Mesendoderm (in vitro differentiated cells): ENCODE results near the gene SMYD3.

Source experiments
- DNase-seq: peaks from one replicate; pipeline ENCODE4 v3.0.0; 2013
- H2AK5ac ChIP-seq: 2 replicates; pipeline ENCODE4 v1.6.1; 2013; ENCODE audit warnings: low read length, inconsistent platforms
- H2BK120ac ChIP-seq: 2 replicates; pipeline ENCODE4 v1.6.1; 2013; ENCODE audit warnings: low read depth, mild to moderate bottlenecking, low read length, moderate library complexity, mixed read lengths
- H2BK15ac ChIP-seq: replicated peaks from 2 replicates; pipeline ENCODE4 v1.6.1; 2013; ENCODE audit warnings: low read depth, mild to moderate bottlenecking, moderate library complexity
- H2BK5ac ChIP-seq: 2 replicates; pipeline ENCODE4 v1.6.1; 2013; ENCODE audit warnings: low read length, inconsistent platforms
- H3K18ac ChIP-seq: 2 replicates; pipeline ENCODE4 v1.6.1; 2013; ENCODE audit warnings: mild to moderate bottlenecking, low read length, mixed read lengths
- H3K23ac ChIP-seq: one replicate; pipeline ENCODE4 v1.6.1; 2013; ENCODE audit warnings: low read length
- H3K27ac ChIP-seq: 2 replicates; pipeline ENCODE4 v1.5.1; 2013; ENCODE audit warnings: low read depth, mild to moderate bottlenecking, inconsistent platforms, low read length, moderate library complexity
- H3K27me3 ChIP-seq: 2 replicates; pipeline ENCODE4 v1.6.1; 2013; ENCODE audit warnings: low read length, control low read depth, mild to moderate bottlenecking, inconsistent platforms; ENCODE audit not compliant: insufficient read depth, poor library complexity
- H3K36me3 ChIP-seq: 2 replicates; pipeline ENCODE4 v1.6.1; 2013; ENCODE audit warnings: low read length, inconsistent platforms; ENCODE audit not compliant: control insufficient read depth, insufficient read depth
- H3K4ac ChIP-seq: one replicate; pipeline ENCODE4 v1.6.1; 2013; ENCODE audit warnings: low read depth, mild to moderate bottlenecking, low read length, moderate library complexity
- H3K4me1 ChIP-seq: 2 replicates; pipeline ENCODE4 v1.6.1; 2013; ENCODE audit warnings: low read depth, low read length, inconsistent platforms; ENCODE audit not compliant: control insufficient read depth
- H3K4me2 ChIP-seq: 2 replicates; pipeline ENCODE4 v1.6.1; 2013; ENCODE audit warnings: low read length
- H3K4me3 ChIP-seq: 2 replicates; pipeline ENCODE4 v1.5.1; 2013; ENCODE audit warnings: mild to moderate bottlenecking, low read length
- H3K56ac ChIP-seq: one replicate; pipeline ENCODE4 v1.6.1; 2013; ENCODE audit warnings: low read length
- H3K79me1 ChIP-seq: 2 replicates; pipeline ENCODE4 v1.6.1; 2013; ENCODE audit warnings: low read length, inconsistent platforms
- H3K79me2 ChIP-seq: 2 replicates; pipeline ENCODE4 v1.6.1; 2013; ENCODE audit warnings: mild to moderate bottlenecking, low read length; ENCODE audit not compliant: control insufficient read depth, insufficient read depth
- H3K9ac ChIP-seq: 2 replicates; pipeline ENCODE4 v1.6.1; 2013; ENCODE audit warnings: low read length, inconsistent platforms
- H4K5ac ChIP-seq: one replicate; pipeline ENCODE4 v1.6.1; 2013; ENCODE audit warnings: low read length
- H4K8ac ChIP-seq: one replicate; pipeline ENCODE4 v1.6.1; 2013; ENCODE audit warnings: low read depth, mild to moderate bottlenecking, control low read depth, low read length, moderate library complexity
- WGBS: extraction: QIAGEN DNeasy Blood & Tissue Kit; methylation state at CpG from one replicate; pipeline ENCODE4 v1.1.7; 2013; ENCODE audit warnings: low lambda C conversion rate, missing lambda C conversion rate; ENCODE audit not compliant: insufficient coverage; ENCODE audit errors: extremely low coverage; 5-methylcytosine and 5-hydroxymethylcytosine counted together

The SMYD3 gene

GRCh38 chr1:246099570-246099969, 407.5 kb downstream of the SMYD3 start:
- no peak overlapping the region for H3K4me2 ChIP-seq
- no peak overlapping the region for H4K5ac ChIP-seq
- no CpG with 5 or more reads among the region's 3 CpGs for WGBS

DNA sequence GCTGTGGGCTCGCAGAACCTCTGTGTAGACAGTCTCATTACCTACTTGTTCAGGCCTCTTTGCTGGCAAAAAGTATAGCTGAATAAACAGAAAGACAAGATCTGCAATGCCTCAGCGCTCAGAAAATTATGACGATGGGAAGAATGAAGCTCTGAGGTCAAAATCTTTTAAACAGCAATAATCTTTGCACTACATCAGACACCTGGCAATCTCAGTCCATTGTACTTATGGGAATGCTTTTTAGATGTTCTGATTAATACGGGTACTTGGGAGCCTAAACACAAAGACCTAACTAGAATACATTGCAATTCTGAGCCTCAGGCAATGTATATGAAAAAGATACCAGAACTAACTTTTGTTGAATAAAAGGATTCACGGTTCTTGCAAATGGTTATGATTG, 410.7 kb downstream of the SMYD3 start:
- Histone ChIP-seq H3K18ac (no peak overlapping the region), H4K8ac (no peak overlapping the region), H3K79me1 (no peaks in the 10 kb centered on the region), H3K9ac (no peak overlapping the region), H3K4ac (no peak overlapping the region), H3K23ac (no peak overlapping the region), H3K4me1 (no peaks in the 10 kb centered on the region), H4K5ac (no peak overlapping the region), H2BK120ac (no peak overlapping the region), H3K79me2 (no peaks in the 10 kb centered on the region), H3K27ac (no peak overlapping the region), H3K4me2 (no peak overlapping the region), H3K56ac (no peak overlapping the region), H3K4me3 (no peak overlapping the region), H2AK5ac (no peak overlapping the region), H3K36me3 (no peaks in the 10 kb centered on the region), H2BK5ac (no peak overlapping the region), H2BK15ac (no peak overlapping the region), H3K27me3 (no peaks in the 10 kb centered on the region)
- WGBS = no CpG with 5 or more reads among the region's 5 CpGs
- no peak for DNase-seq

More at GRCh38 chr1:246099570-246099969, 407.5 kb downstream of the SMYD3 start:
- Histone ChIP-seq H3K27ac (no peak overlapping the region), H3K56ac (no peak overlapping the region), H3K4me3 (no peak overlapping the region), H3K27me3 (no peaks in the 10 kb centered on the region), H2BK5ac (no peak overlapping the region), H2BK15ac (no peak overlapping the region), H3K23ac (no peak overlapping the region), H3K36me3 (no peaks in the 10 kb centered on the region), H2BK120ac (no peak overlapping the region), H3K4ac (no peak overlapping the region), H3K4me1 (no peaks in the 10 kb centered on the region), H3K9ac (no peak overlapping the region), H3K79me2 (no peaks in the 10 kb centered on the region), H2AK5ac (no peak overlapping the region), H3K79me1 (no peaks in the 10 kb centered on the region), H4K8ac (no peak overlapping the region), H3K18ac (no peak overlapping the region)
- no peak for DNase-seq

- Histone ChIP-seq H3K4me2 (no peak overlapping the region), H3K18ac (no peak overlapping the region), H3K23ac (no peak overlapping the region), H4K5ac (no peak overlapping the region), H2AK5ac (no peak overlapping the region), H3K27me3 (no peaks in the 10 kb centered on the region), H4K8ac (no peak overlapping the region), H2BK15ac (no peak overlapping the region), H3K9ac (no peak overlapping the region), H3K4me3 (no peak overlapping the region), H3K79me1 (no peaks in the 10 kb centered on the region), H3K56ac (no peak overlapping the region), H3K4me1 (no peaks in the 10 kb centered on the region), H3K4ac (no peak overlapping the region), H2BK120ac (no peak overlapping the region), H3K79me2 (no peaks in the 10 kb centered on the region), H3K36me3 (no peaks in the 10 kb centered on the region), H3K27ac (no peak overlapping the region), H2BK5ac (no peak overlapping the region)
- no peak for DNase-seq
- WGBS = no CpG with 5 or more reads among the region's 6 CpGs
Measured at GRCh38 chr1:246095443-246095842, 411.6 kb downstream of the SMYD3 start.

DNA sequence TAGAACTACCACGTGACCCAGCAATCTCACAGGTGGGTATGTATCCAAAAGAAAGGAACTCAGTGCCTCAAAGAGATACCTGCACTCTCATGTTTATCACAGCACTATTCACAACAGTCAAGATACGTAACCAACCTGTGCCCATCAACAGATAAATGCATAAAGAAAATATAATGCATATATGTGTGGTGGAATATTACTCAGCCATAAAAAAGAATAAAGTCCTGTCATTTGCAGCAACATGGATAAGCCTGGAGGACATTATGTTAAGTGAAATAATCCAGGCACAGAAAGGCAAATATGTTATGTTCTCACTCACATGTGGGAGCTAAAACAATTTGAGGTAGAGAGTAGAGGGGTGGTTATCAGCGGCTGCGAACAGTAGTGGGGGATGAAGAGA, 413.8 kb downstream of the SMYD3 start:
- H3K18ac ChIP-seq = no peak overlapping the region
- H3K4me1 ChIP-seq = no peaks in the 10 kb centered on the region
- no CpG with 5 or more reads among the region's 4 CpGs for WGBS
- H4K5ac ChIP-seq = no peak overlapping the region
- no peak overlapping the region for H2BK15ac ChIP-seq
- H2BK120ac ChIP-seq = no peak overlapping the region
- no peaks in the 10 kb centered on the region for H3K79me1 ChIP-seq
- no peak overlapping the region for H3K27ac ChIP-seq
- H4K8ac ChIP-seq = no peak overlapping the region
- no peak overlapping the region for H3K23ac ChIP-seq
- H3K79me2 ChIP-seq = no peaks in the 10 kb centered on the region
- no peak overlapping the region for H2BK5ac ChIP-seq
- H2AK5ac ChIP-seq = no peak overlapping the region
- H3K9ac ChIP-seq = no peak overlapping the region
- H3K27me3 ChIP-seq = no peaks in the 10 kb centered on the region
- H3K4ac ChIP-seq = no peak overlapping the region
- DNase-seq = no peak
- no peak overlapping the region for H3K56ac ChIP-seq
- H3K4me3 ChIP-seq = no peak overlapping the region
- no peaks in the 10 kb centered on the region for H3K36me3 ChIP-seq
- H3K4me2 ChIP-seq = no peak overlapping the region

DNA sequence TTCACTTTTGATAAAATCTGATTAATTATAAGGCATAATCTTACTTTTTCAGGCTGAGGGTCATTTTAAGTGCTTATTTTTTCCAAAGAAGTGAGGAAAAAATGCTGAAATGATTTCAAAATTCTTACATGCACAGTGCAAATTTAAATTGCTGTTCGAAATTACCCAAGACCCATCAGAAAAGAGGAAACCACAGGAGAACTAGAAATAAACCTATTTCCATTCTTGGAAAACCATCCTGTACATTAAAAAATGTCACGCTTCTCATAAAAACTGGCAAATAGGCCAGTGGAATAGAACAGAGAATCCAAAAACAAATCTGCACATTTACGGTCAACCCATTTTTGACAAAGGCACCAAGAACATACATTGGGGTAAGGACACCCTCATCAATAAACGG, 414.9 kb downstream of the SMYD3 start:
- Histone ChIP-seq H3K9ac (no peak overlapping the region), H3K4me1 (no peaks in the 10 kb centered on the region), H3K18ac (no peak overlapping the region), H2BK5ac (no peak overlapping the region), H4K8ac (no peak overlapping the region), H4K5ac (no peak overlapping the region), H3K23ac (no peak overlapping the region), H3K4me2 (no peak overlapping the region), H2BK120ac (no peak overlapping the region), H3K56ac (no peak overlapping the region), H3K4me3 (no peak overlapping the region), H3K27ac (no peak overlapping the region), H2AK5ac (no peak overlapping the region), H3K36me3 (no peaks in the 10 kb centered on the region), H3K79me1 (no peaks in the 10 kb centered on the region), H3K27me3 (no peaks in the 10 kb centered on the region), H3K4ac (no peak overlapping the region), H2BK15ac (no peak overlapping the region), H3K79me2 (no peaks in the 10 kb centered on the region)
- WGBS = no CpG with 5 or more reads among the region's 4 CpGs
- no peak for DNase-seq

DNA sequence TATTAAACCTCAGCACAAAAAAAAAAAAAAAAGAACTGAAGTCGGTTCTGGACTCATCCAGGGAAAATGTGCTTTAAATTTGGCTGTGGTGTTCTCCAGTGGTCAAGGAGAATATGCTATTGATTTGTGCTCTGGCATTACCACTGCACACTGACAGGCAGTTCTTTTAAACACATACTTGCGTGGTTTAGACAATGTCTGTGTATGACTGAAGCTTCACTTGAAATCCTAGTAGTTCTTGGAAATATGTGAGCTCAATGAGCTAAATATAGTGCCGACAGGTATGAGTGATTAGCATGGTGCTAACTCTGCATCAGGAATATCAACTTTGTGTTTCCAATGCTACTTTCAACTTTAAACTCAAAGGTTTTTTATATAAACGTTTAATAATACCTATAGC, 415.6 kb downstream of the SMYD3 start:
- Histone ChIP-seq H3K4me3 (no peak overlapping the region), H3K36me3 (no peaks in the 10 kb centered on the region), H3K9ac (no peak overlapping the region), H3K27ac (no peak overlapping the region), H4K5ac (no peak overlapping the region), H2BK15ac (no peak overlapping the region), H3K27me3 (no peaks in the 10 kb centered on the region), H2BK120ac (no peak overlapping the region), H3K23ac (no peak overlapping the region), H3K18ac (no peak overlapping the region), H3K56ac (no peak overlapping the region), H3K4me2 (no peak overlapping the region), H2BK5ac (no peak overlapping the region), H3K79me1 (no peaks in the 10 kb centered on the region), H2AK5ac (no peak overlapping the region), H3K79me2 (no peaks in the 10 kb centered on the region), H4K8ac (no peak overlapping the region), H3K4me1 (no peaks in the 10 kb centered on the region), H3K4ac (no peak overlapping the region)
- no peak for DNase-seq
- WGBS = no CpG with 5 or more reads among the region's 4 CpGs
